ENCODE measurements around the gene NFYA.

Gene NFYA

DNA sequence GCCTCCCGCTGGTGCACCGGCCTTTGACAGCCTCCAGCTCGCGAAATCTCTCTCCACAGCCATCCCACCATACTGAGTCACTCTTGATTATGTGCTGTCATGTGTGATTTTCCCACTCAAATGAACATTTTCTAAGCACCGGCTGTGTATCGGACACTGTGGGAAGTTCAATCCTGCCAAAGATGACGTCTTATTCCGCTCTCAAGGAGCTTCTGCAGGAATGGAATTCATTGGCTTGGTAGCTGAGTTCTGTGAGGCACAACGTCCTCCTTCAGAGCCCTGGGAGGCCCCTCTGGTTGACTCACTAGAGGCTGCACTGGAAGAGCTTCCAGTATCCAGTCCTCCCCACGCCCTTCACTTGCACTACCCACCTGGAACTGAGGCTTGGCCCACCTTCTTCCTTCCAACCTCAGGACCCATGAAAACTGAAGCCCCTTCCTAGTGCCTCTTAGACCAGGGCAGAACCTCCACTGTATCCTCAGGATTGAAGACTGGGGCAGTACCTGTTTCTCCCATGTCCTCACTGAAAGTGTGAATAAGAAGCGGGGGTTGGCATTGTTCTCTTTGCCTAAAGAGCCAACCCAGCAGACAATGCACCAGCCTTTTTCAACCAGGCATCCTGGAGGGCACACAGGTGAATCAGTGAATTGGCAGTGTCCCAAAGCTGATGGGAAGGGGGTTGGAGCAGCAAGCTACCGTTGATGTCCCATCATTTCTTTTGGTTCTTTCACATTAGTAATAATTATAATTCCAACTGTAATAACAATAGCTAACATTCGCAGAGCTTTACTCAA is 35.5 kb upstream of the NFYA start:
- no peak for DNase-seq (ENCODE audit: low read depth, low spot score)
- Histone ChIP-seq H3K4me1 (ENCODE audit: control insufficient read depth, insufficient read depth, low read length) (peaks cover 5% of the 10 kb centered on the region), H3K27ac (ENCODE audit: low read length) (no peak overlapping the region), H3K27me3 (ENCODE audit: control insufficient read depth, insufficient read depth, low read length) (no peaks in the 10 kb centered on the region), H3K36me3 (ENCODE audit: control insufficient read depth, insufficient read depth, low read length) (no peaks in the 10 kb centered on the region), H3K9me3 (ENCODE audit: control insufficient read depth, insufficient read depth, low read length) (no peaks in the 10 kb centered on the region), H3K4me3 (ENCODE audit: low read length) (no peak overlapping the region)
- WGBS (ENCODE audit: insufficient coverage, insufficient read length): no CpG with 5 or more reads among the region's 13 CpGs

DNA sequence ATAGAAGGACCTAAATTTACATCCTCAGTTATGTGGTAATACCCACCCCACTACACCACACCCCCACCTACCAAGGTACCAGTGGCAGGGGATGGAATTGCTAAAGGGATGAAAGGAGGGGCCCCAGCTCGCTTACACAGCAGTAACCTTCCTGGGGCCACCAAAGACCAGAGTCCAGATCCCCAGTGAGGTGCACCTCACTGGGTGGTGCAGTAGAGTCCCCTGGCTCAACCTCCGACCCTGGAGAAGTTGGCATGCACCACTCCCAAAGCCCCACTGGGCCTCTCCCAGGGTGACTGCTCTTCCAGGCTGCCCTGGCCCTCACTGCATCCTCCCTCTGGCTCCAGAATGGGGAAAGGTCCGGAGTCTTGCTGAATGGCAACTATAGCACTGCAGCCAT is 34.6 kb upstream of the NFYA start:
- WGBS (ENCODE audit: insufficient coverage, insufficient read length): no CpG with 5 or more reads among the region's 3 CpGs
- no peak overlapping the region for H3K4me3 ChIP-seq (ENCODE audit: low read length)

DNA sequence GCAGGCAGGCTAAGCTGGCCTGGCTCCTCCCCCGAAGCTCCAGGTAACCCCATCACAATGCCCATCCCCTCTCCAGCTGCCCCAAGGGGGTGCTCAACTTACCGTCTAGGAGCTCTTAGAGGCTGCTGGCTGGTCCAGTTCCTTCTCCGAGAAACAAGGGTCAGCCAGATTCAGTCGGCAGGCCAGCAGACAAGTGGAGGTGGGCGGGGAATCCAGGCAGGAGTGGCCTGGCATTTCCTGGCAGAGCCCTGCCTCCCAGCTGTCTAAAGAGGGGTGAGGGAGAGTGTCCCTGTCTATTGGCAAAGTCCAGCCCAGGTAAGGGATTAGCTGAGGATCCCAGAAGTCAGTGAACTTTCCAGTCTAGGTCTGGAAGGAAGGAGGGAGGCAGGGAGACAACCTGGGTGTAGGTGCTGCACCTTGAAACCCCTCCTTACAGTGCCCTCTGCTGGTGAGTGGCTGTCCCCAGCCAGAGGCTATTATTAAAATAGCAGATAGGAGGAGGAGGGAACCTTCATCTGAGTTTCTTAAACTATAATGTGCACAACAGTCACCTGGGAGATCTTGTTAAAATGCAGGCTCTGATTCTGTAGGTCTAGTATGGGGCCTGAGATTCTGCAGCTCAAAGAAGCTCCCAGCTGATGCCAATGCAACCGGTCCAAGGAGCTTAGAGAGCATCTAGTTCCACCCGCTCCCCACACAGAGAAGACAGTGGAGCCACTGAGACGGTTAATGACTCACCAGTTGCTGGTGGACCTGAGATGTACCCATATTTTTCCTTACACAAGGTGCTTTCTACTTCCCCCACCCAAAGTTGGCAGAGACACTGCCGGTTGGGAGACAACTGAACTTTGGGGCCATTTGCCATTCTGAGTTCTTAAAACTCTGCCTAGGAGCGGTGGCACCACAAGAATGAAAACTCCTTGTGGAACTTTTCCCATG is 33.4 kb upstream of the NFYA start, which contains the start of gene UNC5CL:
Gene UNC5CL, minus strand, starts transcription at position 162 of the 939 bp plus-strand sequence. CDS start 4,147 bp downstream, outside the sequence.
- peak; percentile 60 for DNase-seq (ENCODE audit: low read depth, low spot score)
- Histone ChIP-seq H3K4me1 (ENCODE audit: control insufficient read depth, insufficient read depth, low read length) (peaks cover 5% of the 10 kb centered on the region), H3K36me3 (ENCODE audit: control insufficient read depth, insufficient read depth, low read length) (no peaks in the 10 kb centered on the region), H3K27ac (ENCODE audit: low read length) (no peak within 1 kb of the TSS), H3K4me3 (ENCODE audit: low read length) (no peak within 1 kb of the TSS), H3K9me3 (ENCODE audit: control insufficient read depth, insufficient read depth, low read length) (no peaks in the 10 kb centered on the region), H3K27me3 (ENCODE audit: control insufficient read depth, insufficient read depth, low read length) (no peaks in the 10 kb centered on the region)
- no CpG with 5 or more reads among the region's 10 CpGs for WGBS (ENCODE audit: insufficient coverage, insufficient read length)

More for the DNA sequence above, 34.6 kb upstream of the NFYA start:
- Histone ChIP-seq H3K4me1 (ENCODE audit: control insufficient read depth, insufficient read depth, low read length) (peaks cover 5% of the 10 kb centered on the region), H3K36me3 (ENCODE audit: control insufficient read depth, insufficient read depth, low read length) (no peaks in the 10 kb centered on the region), H3K9me3 (ENCODE audit: control insufficient read depth, insufficient read depth, low read length) (no peaks in the 10 kb centered on the region), H3K27me3 (ENCODE audit: control insufficient read depth, insufficient read depth, low read length) (no peaks in the 10 kb centered on the region), H3K27ac (ENCODE audit: low read length) (no peak overlapping the region)
- DNase-seq (ENCODE audit: low read depth, low spot score): no peak

DNA sequence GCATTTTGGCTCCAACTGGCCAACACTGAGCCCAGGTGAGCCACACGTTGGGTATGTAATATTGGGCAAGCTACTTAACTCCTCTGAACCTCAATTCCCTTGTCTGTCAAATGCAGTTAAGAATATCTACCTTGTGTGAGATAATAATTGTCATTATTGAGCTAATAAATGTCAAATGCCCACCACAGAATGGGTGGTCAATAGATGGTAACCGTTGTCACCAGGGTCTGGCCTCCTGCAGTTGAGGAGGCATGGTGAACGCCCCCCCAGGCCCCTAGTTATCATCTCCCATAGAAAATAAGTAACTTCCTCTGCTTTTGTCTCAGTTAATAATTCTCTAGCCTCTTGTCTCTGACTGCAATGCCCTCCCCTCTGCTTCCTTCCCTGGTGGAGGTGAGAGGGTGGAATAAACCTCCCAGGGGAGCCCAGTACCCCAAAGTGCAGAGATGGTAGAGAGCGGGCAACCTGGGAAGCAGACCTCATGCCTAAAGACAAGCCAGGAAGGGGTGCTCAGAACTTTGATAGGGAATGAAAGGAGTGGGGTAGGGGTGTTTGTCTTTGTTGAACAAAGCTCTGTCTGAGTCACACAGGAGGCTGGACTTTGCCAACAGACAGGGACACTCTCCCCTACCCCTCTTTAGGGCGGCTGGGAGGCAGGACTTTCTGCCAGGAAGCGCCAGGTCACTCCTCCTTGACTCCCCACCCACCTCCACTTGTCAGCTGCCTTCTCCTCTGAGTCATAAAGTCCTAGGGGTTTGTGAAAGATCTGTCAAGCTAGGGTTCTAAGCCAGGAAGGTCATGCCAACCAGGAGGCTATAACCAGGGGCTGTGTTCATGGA is 32.5 kb upstream of the NFYA start:
- no peaks in the 10 kb centered on the region for H3K9me3 ChIP-seq (ENCODE audit: control insufficient read depth, insufficient read depth, low read length)
- DNase-seq (ENCODE audit: low read depth, low spot score): no peak
- no peaks in the 10 kb centered on the region for H3K36me3 ChIP-seq (ENCODE audit: control insufficient read depth, insufficient read depth, low read length)
- H3K27ac ChIP-seq (ENCODE audit: low read length): no peak overlapping the region
- no CpG with 5 or more reads among the region's 6 CpGs for WGBS (ENCODE audit: insufficient coverage, insufficient read length)
- H3K4me1 ChIP-seq (ENCODE audit: control insufficient read depth, insufficient read depth, low read length): peaks cover 5% of the 10 kb centered on the region
- no peak overlapping the region for H3K4me3 ChIP-seq (ENCODE audit: low read length)
- no peaks in the 10 kb centered on the region for H3K27me3 ChIP-seq (ENCODE audit: control insufficient read depth, insufficient read depth, low read length)

DNA sequence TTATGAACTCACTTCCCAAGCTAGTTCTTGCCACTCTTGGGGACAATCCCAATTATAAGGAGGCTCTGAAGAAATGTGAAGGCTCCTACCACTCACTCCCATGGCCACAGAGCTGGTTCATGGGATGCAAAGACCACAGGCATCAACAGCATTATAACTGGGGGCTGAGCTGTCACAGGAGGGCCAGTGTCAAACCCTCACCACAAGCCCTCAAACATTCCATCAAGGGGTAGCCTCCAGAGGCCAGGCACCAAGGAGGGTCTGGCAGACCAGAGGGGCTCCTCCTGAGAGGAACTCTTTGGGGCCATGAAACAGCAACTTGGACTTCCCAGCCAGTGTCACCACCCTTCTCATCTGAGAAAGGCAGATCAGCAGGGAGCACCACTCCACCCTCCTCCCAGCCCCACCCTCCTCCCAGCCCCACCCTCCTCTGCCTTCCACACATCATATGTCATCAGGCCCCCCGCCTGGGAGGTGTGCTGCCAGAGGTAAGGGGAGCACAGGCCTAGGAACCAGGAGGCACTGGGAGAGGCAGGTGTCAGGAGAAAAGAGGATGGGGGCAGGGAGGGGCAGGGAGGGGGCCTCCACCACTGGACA is 31.7 kb upstream of the NFYA start:
- Histone ChIP-seq H3K9me3 (ENCODE audit: control insufficient read depth, insufficient read depth, low read length) (no peaks in the 10 kb centered on the region), H3K36me3 (ENCODE audit: control insufficient read depth, insufficient read depth, low read length) (no peaks in the 10 kb centered on the region), H3K27ac (ENCODE audit: low read length) (no peak overlapping the region), H3K27me3 (ENCODE audit: control insufficient read depth, insufficient read depth, low read length) (no peaks in the 10 kb centered on the region), H3K4me1 (ENCODE audit: control insufficient read depth, insufficient read depth, low read length) (peaks cover 5% of the 10 kb centered on the region), H3K4me3 (ENCODE audit: low read length) (no peak overlapping the region)
- no CpG with 5 or more reads among the region's 1 CpG for WGBS (ENCODE audit: insufficient coverage, insufficient read length)
- DNase-seq (ENCODE audit: low read depth, low spot score): no peak

DNA sequence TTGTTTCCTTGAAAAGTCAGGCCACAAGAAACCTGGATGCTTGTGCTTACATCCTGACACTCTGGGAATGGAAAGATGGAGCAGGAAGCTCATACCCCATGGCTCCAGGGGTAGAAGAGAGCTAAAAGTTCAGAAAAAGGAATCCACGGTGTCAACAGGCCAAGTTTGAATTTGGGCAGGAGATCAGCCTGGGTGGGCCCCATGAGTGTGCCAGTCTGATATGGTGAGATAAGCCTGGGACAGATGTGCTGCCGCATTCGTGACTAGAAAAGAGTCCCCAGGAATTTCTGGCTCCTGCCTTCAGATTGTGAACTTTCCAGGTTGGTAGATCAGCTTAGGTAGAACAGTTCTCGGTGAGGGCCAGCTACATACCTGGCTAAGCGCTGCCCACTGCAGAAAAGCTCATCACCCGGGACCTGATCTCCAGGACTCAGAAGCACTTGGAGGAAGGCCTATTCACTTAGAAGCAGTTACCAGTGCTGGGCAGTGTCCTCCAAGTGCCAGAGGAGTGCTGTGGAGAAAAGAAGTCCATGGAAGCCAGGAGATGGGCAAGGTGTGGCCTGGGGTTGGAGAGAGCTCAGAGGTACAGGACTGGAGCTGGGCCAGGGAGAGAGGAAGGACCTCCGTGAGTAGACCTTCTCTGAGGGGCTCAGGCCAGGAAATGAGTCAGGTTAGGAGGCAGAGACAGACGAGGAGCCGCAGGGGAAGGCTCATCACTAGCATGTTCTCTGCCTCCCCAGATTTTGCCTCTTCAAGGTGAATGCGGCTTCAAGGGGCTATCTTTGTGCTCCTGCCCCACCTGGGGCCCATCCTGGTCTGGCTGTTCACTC is 30.3 kb upstream of the NFYA start, which contains the start of gene TSPO2:
Gene TSPO2, plus strand, starts transcription at position 242 of the 830 bp plus-strand sequence. Its CDS starts 519 bp downstream, at position 761.
- Histone ChIP-seq H3K27me3 (ENCODE audit: control insufficient read depth, insufficient read depth, low read length) (no peaks in the 10 kb centered on the region), H3K4me1 (ENCODE audit: control insufficient read depth, insufficient read depth, low read length) (peaks cover 5% of the 10 kb centered on the region), H3K4me3 (ENCODE audit: low read length) (no peak within 1 kb of the TSS), H3K27ac (ENCODE audit: low read length) (no peak within 1 kb of the TSS), H3K36me3 (ENCODE audit: control insufficient read depth, insufficient read depth, low read length) (no peaks in the 10 kb centered on the region), H3K9me3 (ENCODE audit: control insufficient read depth, insufficient read depth, low read length) (no peaks in the 10 kb centered on the region)
- no peak for DNase-seq (ENCODE audit: low read depth, low spot score)
- WGBS (ENCODE audit: insufficient coverage, insufficient read length): no CpG with 5 or more reads among the region's 10 CpGs

DNA sequence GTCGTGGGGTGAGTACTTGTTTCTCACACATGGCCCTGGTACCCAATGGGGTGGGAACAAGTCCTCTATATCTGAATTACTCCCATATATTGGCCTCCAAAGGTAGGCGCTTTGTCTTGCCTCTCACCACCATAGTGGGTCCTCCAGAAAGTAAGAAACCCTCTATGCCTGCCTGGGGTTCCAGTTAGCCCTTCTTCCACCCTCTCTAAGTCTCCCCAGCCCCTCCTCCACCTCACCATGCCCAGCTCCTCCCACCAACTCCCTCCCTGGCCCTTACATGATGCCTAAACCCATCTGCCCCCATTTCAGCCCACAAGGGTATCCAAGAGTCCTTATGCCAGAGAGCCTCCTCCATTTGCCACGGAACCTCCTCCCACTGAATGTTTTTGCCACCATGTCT is 29.6 kb upstream of the NFYA start:
- H3K4me3 ChIP-seq (ENCODE audit: low read length): no peak overlapping the region
- H3K27ac ChIP-seq (ENCODE audit: low read length): no peak overlapping the region
- DNase-seq (ENCODE audit: low read depth, low spot score): no peak
- no peaks in the 10 kb centered on the region for H3K27me3 ChIP-seq (ENCODE audit: control insufficient read depth, insufficient read depth, low read length)
- H3K36me3 ChIP-seq (ENCODE audit: control insufficient read depth, insufficient read depth, low read length): no peaks in the 10 kb centered on the region
- no peaks in the 10 kb centered on the region for H3K9me3 ChIP-seq (ENCODE audit: control insufficient read depth, insufficient read depth, low read length)
- no CpG with 5 or more reads among the region's 3 CpGs for WGBS (ENCODE audit: insufficient coverage, insufficient read length)
- peaks cover 5% of the 10 kb centered on the region for H3K4me1 ChIP-seq (ENCODE audit: control insufficient read depth, insufficient read depth, low read length)

DNA sequence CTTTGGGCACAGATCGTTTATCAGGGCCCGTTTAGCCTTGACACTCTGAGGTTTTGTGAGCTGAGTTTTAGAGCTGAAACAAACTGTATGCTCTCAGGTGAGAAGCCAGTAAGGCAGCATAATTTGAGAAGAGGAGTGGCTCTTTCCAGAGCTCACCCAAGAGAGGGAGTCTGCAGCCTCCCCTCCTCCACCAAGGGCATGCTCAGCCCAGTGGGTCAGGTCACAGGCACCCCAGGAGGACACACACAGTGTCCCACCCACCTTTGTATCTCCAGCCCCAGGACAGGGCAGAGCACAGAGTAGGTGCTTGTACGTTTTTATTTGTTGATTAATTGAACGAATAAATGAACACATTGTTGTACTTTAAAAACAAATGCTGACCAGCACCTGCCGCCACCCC is 27.1 kb upstream of the NFYA start:
- Histone ChIP-seq H3K27ac (ENCODE audit: low read length) (no peak overlapping the region), H3K9me3 (ENCODE audit: control insufficient read depth, insufficient read depth, low read length) (no peaks in the 10 kb centered on the region), H3K4me1 (ENCODE audit: control insufficient read depth, insufficient read depth, low read length) (no peaks in the 10 kb centered on the region), H3K27me3 (ENCODE audit: control insufficient read depth, insufficient read depth, low read length) (no peaks in the 10 kb centered on the region), H3K36me3 (ENCODE audit: control insufficient read depth, insufficient read depth, low read length) (no peaks in the 10 kb centered on the region), H3K4me3 (ENCODE audit: low read length) (no peak overlapping the region)
- no CpG with 5 or more reads among the region's 5 CpGs for WGBS (ENCODE audit: insufficient coverage, insufficient read length)
- no peak for DNase-seq (ENCODE audit: low read depth, low spot score)

DNA sequence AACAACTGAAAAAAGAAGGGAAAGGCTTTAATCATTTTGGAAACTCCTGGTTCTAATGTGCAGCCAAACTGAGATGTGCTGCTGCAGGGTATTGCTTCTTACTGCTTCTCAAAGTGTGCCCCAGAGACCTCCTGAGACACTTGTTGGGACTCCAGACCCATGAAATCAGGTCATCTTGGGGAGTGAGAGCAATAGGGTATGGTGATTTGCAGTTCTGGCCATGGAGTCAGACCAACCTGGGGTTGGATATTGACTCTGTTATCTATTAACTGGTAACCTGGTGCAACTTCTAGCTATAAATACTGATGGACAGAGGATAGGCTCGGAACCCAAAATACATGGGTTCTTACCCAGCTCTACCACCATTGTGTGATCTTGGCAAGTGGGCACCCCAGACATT is 26.7 kb upstream of the NFYA start:
- no CpG with 5 or more reads among the region's 1 CpG for WGBS (ENCODE audit: insufficient coverage, insufficient read length)
- DNase-seq (ENCODE audit: low read depth, low spot score): no peak
- Histone ChIP-seq H3K4me1 (ENCODE audit: control insufficient read depth, insufficient read depth, low read length) (no peaks in the 10 kb centered on the region), H3K9me3 (ENCODE audit: control insufficient read depth, insufficient read depth, low read length) (no peaks in the 10 kb centered on the region), H3K36me3 (ENCODE audit: control insufficient read depth, insufficient read depth, low read length) (no peaks in the 10 kb centered on the region), H3K27me3 (ENCODE audit: control insufficient read depth, insufficient read depth, low read length) (no peaks in the 10 kb centered on the region), H3K4me3 (ENCODE audit: low read length) (no peak overlapping the region), H3K27ac (ENCODE audit: low read length) (no peak overlapping the region)
